ENCODE data around the gene RFX6.

DNA sequence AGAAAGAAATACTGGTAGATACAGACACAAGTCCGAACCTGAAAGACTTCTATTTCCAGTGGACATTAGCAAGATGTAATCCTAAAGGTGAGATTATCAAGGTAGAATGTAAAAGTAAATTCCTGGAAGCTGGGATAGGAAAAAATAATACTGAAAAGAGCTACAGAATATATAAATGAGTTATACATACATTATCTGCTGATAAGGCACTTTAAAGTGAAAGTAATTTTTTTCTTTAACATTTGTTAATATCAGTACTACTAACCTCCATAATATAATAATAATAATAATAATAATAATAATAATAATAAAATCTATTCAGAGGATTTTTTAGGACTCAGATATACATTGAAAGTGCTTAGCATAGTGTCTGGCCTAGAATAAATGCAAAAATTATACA is 102.5 kb downstream of the RFX6 start:
- TF ChIP-seq CTCF (IDR thresholded peaks at IDR 0.05), result no peak
- TF ChIP-seq POLR2A (IDR thresholded peaks at IDR 0.05), result no peak

Data from body of pancreas (tissue), 4 donors.